Left lung (tissue), 10 donors: ENCODE measurements around the gene TMEM182. TPM values are rescaled to one million over a fixed set of nuclear protein-coding genes. Genes with fewer than 3 reads are reported as not detected.

Experiments
- ATAC-seq: fragments of 200-7000 bp; cut with Tn5 transposase; one replicate; pipeline ENCODE4 v1.9.1; 2020; ENCODE audit warnings: moderate library complexity
- DNase-seq, 4 donors: peaks; one replicate each; pipeline ENCODE4 v3.0.0-alpha.2; 2013 to 2020
- H3K27ac ChIP-seq, 2 donors: fragments of 200-600 bp; sonication (generic) in 1 of 2; one replicate each; pipeline versions ENCODE4 v1.5.0 to v1.8.0; 2020 to 2021
- H3K27me3 ChIP-seq, 2 donors: fragments of 200-600 bp; sonication (generic) in 1 of 2; one replicate each; pipeline versions ENCODE4 v1.5.0 to v1.8.0; 2020 to 2021
- H3K36me3 ChIP-seq, 2 donors: fragments of 200-600 bp; sonication (generic) in 1 of 2; one replicate each; pipeline versions ENCODE4 v1.5.0 to v1.8.0; 2020 to 2021
- H3K4me1 ChIP-seq, 2 donors: fragments of 200-600 bp; one replicate each; pipeline ENCODE4 v1.8.0; 2021
- H3K4me3 ChIP-seq, 2 donors: fragments of 200-600 bp; sonication (generic) in 1 of 2; one replicate each; pipeline versions ENCODE4 v1.5.0 to v1.8.0; 2020 to 2021; ENCODE audit warnings: mild to moderate bottlenecking in 1 of 2
- H3K9me3 ChIP-seq, 2 donors: fragments of 200-600 bp; sonication (generic) in 1 of 2; one replicate each; pipeline versions ENCODE4 v1.5.0 to v1.8.0; 2020 to 2021
- CTCF ChIP-seq, 2 donors: fragments of 200-600 bp; sonication (generic) in 1 of 2; IDR thresholded peaks; one replicate each; pipeline versions ENCODE4 v1.5.0 to v1.8.0; 2021; ENCODE audit warnings: antibody characterized with exemption in 2 of 2
- intact Hi-C, 2 donors: fragments of 100-400 bp; cut with DNase I; formaldehyde crosslinking; loops; one replicate each; pipeline versions ENCODE4 v1.11.2 to v1.14.2; 2022
- polyA plus RNA-seq, 6 donors: library from polyadenylated mRNA; unstranded; fragments of 120-200 nt; gene quantifications; one replicate each; pipeline ENCODE4 v1.2.1, GENCODE V29; 2013; ENCODE audit not compliant: insufficient read length in 6 of 6
- total RNA-seq, 2 donors: library from RNA; stranded (reverse); fragmentation: NEBNext Ultra II Directional; extraction: Animal tissue kit (Norgen Biotek cat#: 25700); gene quantifications; one replicate each; pipeline ENCODE4 v1.2.1, GENCODE V29; 2021
- donor health status: DM: no; HTN: yes; CAD: no.
- donor health status: DM: no; HTN: no; CAD: no.

The TMEM182 gene
- total and polyA plus RNA-seq, 8 donors = 3.4 to 10.9 (median 8.6) TPM

- Histone ChIP-seq H3K36me3 (no peaks in the 10 kb centered on the region), H3K4me3 (no peak overlapping the region), H3K27ac (no peak overlapping the region), H3K9me3 (no peaks in the 10 kb centered on the region), H3K4me1 (peaks cover 3 to 9% of the 10 kb centered on the region in 2 donors), H3K27me3 (no peaks in the 10 kb centered on the region)
- peak; percentile 96 for ATAC-seq
- DNase-seq = peak in 3 of 4 donors; percentile 84 to 94 (median 85)
- intact Hi-C loops = no loop called here
- TF ChIP-seq CTCF (IDR thresholded peaks at IDR 0.05) = no peak
Measured at GRCh38 chr2:102848366-102848839, 86.6 kb downstream of the TMEM182 start.

GRCh38 chr2:102850888-102851287 lies 89.1 kb downstream of the TMEM182 start:
- ATAC-seq = peak; percentile 20

GRCh38 chr2:102852867-102853266 lies 91.0 kb downstream of the TMEM182 start:
- H3K36me3 ChIP-seq = no peaks in the 10 kb centered on the region
- no peaks in the 10 kb centered on the region for H3K27me3 ChIP-seq
- peaks cover 3 to 9% of the 10 kb centered on the region in 2 donors for H3K4me1 ChIP-seq
- no peak for ATAC-seq
- intact Hi-C loops = no loop called here
- peaks cover 0 to under 1% of the 10 kb centered on the region in 2 donors for H3K9me3 ChIP-seq
- DNase-seq = no peak
- H3K27ac ChIP-seq = no peak overlapping the region
- no peak for TF ChIP-seq CTCF (IDR thresholded peaks at IDR 0.05)
- H3K4me3 ChIP-seq = no peak overlapping the region

More at GRCh38 chr2:102850888-102851287, 89.1 kb downstream of the TMEM182 start:
- no peak overlapping the region for H3K27ac ChIP-seq
- H3K4me1 ChIP-seq = peaks cover 3 to 9% of the 10 kb centered on the region in 2 donors
- no peaks in the 10 kb centered on the region for H3K9me3 ChIP-seq
- no peaks in the 10 kb centered on the region for H3K36me3 ChIP-seq
- intact Hi-C loops = no loop called here
- DNase-seq = peak in 1 of 4 donors; percentile 78
- TF ChIP-seq CTCF (IDR thresholded peaks at IDR 0.05) = no peak
- H3K27me3 ChIP-seq = no peaks in the 10 kb centered on the region
- no peak overlapping the region for H3K4me3 ChIP-seq

Other genes with a start within 250 kb of the TMEM182 start
- gene SLC9A2, start 142.5 kb upstream of the TMEM182 start, total RNA-seq = under 1 TPM; 0.29 to 0.58 TPM
- gene SLC9A2, start 142.5 kb upstream of the TMEM182 start, polyA plus RNA-seq = under 1 TPM; 0.10 to 0.38 (median 0.28) TPM